GM19240 (cell line): Measurements from ENCODE around the gene INTS14.
A peak's percentile ranks its signal among the peaks of the same experiment; 100 is the strongest.

Experiments used
- DNase-seq: peaks from one replicate; pipeline ENCODE4 v3.0.0; 2011; ENCODE audit warnings: low spot score; ENCODE audit not compliant: insufficient read length

Gene INTS14

GRCh38 chr15:65610871-65611718, at the start of gene INTS14:
TSS of gene INTS14 (minus strand) at chr15:65611131. CDS start at chr15:65607380, 3,751 bp downstream.
- DNase-seq = peak; percentile 86

GRCh38 chr15:65659502-65660052, 48.6 kb upstream of the INTS14 start:
- DNase-seq = no peak

GRCh38 chr15:65655457-65655856, 44.5 kb upstream of the INTS14 start:
- DNase-seq = no peak

GRCh38 chr15:65655026-65655425, 44.1 kb upstream of the INTS14 start:
- DNase-seq = no peak

GRCh38 chr15:65653801-65654521, 43.0 kb upstream of the INTS14 start:
- DNase-seq = no peak

- no peak for DNase-seq
Measured at GRCh38 chr15:65653341-65653740, 42.4 kb upstream of the INTS14 start.

- DNase-seq = no peak
Measured at GRCh38 chr15:65651831-65652749, 41.2 kb upstream of the INTS14 start.

GRCh38 chr15:65651042-65651322, 40.1 kb upstream of the INTS14 start:
- DNase-seq = no peak

GRCh38 chr15:65650312-65651041, 39.5 kb upstream of the INTS14 start:
- DNase-seq = no peak

- DNase-seq = no peak
Measured at GRCh38 chr15:65646486-65646885, 35.6 kb upstream of the INTS14 start.

GRCh38 chr15:65645392-65645791, 34.5 kb upstream of the INTS14 start:
- DNase-seq = no peak

- no peak for DNase-seq
Measured at GRCh38 chr15:65644282-65644681, 33.4 kb upstream of the INTS14 start.

GRCh38 chr15:65642594-65642993, 31.7 kb upstream of the INTS14 start:
- no peak for DNase-seq

GRCh38 chr15:65641768-65642475, 31.0 kb upstream of the INTS14 start:
- DNase-seq = no peak

- no peak for DNase-seq
Measured at GRCh38 chr15:65639509-65639908, 28.6 kb upstream of the INTS14 start.

- DNase-seq = peak; percentile 48
Measured at GRCh38 chr15:65638681-65639089, 27.8 kb upstream of the INTS14 start.

GRCh38 chr15:65638109-65638508, 27.2 kb upstream of the INTS14 start:
- DNase-seq = no peak

- DNase-seq = no peak
Measured at GRCh38 chr15:65634356-65634755, 23.4 kb upstream of the INTS14 start.

GRCh38 chr15:65633752-65634151, 22.8 kb upstream of the INTS14 start:
- DNase-seq = no peak

- no peak for DNase-seq
Measured at GRCh38 chr15:65632780-65633375, 21.9 kb upstream of the INTS14 start.
